Measurements from ENCODE around the gene SPPL3.
A peak's percentile ranks its signal among the peaks of the same experiment; 100 is the strongest.
"Not testable (repeated sequence)": the region's sequence is repeated elsewhere in the genome, so short reads cannot be mapped to it uniquely, and the experiment has no call there.

The SPPL3 gene

DNA sequence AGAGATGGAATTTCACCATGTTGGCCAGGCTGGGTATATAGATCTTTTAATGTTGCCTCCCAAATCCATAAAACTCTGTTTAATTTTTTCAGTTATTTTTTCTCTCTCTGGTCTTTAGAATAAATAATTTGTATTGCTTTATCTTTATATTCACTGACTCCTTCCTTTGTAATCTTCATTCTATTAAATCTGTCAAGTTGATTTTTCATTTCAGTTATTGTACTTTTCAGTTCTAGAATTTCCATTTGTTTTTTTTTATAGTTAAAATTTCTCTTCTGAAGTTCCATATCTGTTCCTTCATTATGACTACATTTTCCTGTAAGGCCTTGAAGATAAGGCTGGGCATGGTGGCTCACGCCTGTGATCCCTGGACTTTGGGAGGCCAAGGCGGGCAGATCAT is 13.6 kb upstream of the SPPL3 start:
- DNase-seq, result no peak

GRCh38 chr12:120916561-120916960 is 12.4 kb upstream of the SPPL3 start:
- DNase-seq, result no peak

- DNase-seq, result no peak
These were observed 10.6 kb upstream of the SPPL3 start for GRCh38 chr12:120914794-120915193.

- no peak for DNase-seq
These were observed 5.6 kb upstream of the SPPL3 start for GRCh38 chr12:120909633-120910298.

- DNase-seq, result no peak
These were observed 1.8 kb upstream of the SPPL3 start for GRCh38 chr12:120905856-120906384.

DNA sequence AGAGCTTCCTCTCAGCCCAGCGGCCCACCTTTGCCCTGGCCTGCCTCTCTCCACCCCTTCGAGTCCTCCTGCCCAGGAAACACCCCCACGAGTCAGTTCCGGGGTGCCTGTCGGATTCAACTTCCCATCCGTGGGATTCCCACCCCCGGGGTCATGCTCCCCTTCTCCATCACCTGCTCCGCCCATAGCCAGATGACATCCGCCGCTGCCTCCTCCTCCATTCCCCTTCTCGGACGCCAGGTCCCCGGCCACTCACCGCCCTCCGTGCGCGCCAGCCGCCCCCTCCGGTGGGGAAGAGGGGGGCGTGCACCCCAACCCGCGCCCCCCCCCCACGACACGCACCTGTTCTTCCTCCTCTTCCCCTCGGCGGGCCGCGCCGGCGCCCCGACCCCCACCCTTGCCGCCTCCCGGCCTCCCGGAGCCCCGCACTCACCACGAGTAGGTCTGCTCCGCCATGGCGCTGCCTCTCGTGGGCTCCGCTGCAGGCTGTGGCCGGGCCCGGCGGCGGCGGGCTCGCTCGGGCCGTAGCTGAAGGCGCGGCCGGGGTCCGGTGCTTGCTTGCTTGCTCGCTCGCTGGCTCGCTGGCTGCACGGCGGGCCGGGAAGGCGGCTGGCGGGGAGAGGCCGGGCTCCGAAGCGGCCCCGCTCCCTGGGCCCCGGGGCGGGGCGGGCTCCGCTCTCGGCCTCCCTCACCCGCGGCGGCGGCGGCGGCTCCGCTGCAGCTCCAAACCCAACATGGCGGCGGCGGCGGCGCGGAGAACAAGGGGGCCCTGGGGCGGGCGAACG is 554 bp downstream of the SPPL3 start:
- DNase-seq, result peak; percentile 19

DNA sequence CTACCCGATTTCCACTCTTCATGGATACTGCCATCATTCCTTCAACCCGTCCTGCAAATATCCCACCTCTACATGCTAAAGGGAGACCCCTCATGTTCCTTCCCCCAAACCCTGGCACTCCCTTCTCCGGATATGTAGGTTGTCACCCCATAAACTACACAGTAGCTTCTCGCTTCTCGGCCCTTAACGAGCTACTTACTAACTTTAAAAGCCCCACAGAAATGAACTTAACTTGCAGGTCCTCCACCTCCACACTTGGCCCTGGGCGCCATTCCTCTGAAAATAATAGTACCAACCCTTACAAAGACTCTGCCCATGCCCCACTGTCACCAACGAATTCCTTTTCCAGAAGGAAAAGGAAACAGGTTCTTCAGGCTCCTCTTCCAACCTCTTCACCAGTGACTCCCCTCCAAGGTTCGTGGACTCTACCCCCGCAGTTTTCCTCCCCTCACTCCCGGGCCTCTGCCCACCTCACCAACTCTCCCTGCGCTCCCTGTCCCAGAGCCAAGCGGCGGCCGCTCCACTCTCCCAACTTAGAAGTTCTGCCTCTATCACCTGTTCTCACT is 1.2 kb downstream of the SPPL3 start:
- no peak for DNase-seq

- DNase-seq, result no peak
These were observed 2.3 kb downstream of the SPPL3 start for GRCh38 chr12:120901818-120902217.

- DNase-seq, result not testable (repeated sequence)
These were observed 3.1 kb downstream of the SPPL3 start for GRCh38 chr12:120901101-120901500.

DNA sequence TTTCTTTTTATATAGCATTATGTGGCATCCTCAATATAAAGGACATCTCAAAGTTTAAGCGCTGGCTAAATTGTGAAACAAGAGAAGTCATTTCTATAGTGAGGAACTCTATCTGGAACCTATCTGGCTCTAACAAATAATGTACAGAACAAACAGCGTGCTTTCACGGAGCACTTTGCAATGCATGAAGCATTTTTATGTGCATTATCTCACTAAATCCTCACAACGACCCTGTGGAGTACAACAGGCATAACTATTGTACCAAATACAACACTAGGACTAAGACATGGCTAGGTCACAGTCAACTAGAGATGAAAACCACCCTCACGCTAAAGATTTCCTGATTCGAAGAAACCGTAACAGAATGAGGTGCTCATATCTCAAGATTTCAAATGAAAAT is 8.6 kb downstream of the SPPL3 start:
- no peak for DNase-seq

- DNase-seq, result no peak
These were observed 11.9 kb downstream of the SPPL3 start for GRCh38 chr12:120892265-120892664.

GRCh38 chr12:120890963-120891362 is 13.2 kb downstream of the SPPL3 start:
- DNase-seq, result no peak

DNA sequence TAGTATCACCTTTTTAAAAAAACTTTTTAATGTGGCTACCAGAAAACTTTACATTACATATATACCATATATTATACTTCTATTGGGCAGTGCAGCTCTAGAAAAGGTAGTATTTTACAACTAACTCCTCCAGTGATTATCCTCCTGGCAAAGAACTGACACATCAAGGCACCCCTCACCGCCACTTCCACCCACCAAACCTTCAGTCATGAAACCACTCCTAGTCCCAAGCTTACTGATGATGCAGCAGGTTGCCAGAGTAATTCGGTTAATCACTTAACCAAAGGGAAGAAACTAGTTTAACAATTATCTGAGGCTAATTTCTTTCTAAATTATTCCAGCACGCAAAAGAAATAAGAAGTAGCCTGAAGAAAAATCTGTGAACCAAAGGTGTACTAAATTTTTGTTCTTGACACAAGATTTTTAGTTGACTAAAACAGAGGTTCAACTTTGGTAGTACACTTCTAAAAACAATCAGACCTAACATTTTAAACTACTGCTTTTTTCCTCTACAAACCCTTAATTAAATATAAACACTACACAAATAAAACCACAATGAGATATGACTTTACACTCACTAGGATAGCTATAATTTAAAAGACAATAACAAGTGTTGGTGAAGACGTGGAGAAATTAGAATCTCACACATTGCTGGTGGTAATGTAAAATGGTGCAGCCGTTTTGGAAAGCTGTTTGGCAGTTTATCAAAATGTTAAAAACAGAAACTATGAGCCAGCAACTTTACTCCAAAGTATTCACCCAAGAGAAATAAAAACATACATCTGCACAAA is 16.7 kb downstream of the SPPL3 start:
- no peak for DNase-seq

DNA sequence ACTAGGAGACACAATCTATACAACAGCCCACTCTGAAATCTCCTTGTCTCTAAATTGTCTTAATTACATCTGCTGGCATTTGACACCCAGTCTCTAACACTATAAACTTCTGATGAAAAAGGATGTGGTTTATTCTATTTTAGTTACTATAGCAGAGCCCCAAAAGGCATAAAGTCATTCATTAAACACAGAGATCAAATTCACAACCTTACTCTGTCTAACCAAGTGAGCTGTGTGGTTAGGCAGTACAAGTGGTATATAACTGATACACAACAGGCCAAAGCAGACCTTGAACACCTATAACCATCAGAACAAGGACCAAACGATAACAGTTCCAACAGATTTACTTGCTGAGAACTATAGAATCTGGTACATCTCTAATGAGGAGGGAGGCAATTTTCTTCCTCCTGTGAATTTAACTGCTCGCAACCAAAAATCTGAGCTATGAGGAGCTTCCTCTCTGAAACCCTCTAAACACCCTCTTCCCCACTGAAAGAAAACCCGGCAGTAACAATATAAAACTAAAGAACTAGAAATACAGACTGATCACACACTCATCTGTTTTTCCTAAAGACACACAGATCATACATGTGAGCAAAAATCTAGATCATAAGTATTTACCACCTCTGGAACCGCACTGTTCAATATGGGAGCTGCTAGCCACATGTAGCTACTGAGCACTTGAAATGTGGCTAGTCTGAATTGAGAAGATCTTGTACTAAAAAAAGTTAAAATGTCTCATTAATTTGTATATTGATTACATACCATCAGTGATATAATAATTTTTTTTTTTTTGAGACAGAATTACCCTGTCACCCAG is 17.7 kb downstream of the SPPL3 start:
- DNase-seq, result no peak

DNA sequence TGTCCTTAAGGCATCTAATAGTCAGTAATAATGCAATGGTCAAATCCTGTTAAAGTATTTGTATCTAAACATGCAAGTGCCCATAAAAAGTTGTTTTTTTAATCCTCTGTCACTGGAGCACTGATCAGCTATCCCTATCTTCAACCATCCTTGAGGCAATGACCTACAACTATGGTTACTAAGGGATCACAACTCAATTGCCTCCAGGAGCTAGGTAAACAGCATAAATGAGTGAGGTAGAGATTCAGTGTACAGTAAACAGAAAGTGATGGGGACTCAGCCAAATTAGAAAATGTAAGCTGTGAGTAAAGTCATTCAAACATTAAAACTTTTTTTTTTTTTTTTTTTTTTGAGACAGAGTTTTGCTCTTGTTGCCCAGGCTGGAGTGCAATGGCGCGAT is 18.6 kb downstream of the SPPL3 start:
- DNase-seq, result no peak

DNA sequence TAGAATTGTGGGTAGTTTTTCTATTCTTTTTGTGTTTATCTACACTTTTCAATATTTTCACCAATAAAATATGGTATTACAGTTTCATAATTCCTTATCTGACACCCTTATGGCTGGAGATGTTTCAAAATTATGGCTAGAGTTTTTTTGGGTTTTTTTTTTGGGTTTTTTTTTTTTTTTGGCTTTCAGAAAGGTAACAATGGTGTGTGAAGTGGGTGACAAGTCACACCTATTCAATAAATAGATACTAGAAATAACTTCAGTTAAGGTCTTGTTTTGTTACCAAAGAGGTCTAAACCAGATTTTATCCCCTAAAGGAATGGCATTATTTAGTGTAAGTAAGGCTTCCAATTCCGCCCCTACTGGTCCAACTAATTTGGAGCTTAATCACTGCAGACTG is 19.5 kb downstream of the SPPL3 start:
- no peak for DNase-seq

DNA sequence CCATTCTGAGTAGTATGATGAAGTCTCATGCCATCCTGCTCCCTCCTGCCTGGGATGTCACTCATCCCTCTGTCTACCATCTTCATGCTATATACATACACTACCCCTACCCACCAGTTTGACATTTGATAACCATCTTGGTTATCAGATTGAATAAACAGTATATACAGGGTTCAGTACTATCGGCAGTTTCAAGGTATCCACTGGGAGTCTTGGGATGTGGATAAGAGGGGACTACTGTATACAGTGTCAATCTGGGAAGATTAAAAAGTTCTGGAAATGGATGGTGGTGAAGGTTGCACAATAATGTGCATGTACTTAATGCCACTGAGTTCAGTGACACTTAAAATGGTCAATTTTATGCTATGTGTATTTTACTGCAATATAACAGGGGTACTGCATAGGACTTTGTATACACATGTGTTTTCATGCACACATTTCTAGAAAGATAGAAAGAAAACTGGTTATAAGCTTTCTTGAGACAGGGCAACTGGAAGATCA is 22.1 kb downstream of the SPPL3 start:
- no peak for DNase-seq

DNA sequence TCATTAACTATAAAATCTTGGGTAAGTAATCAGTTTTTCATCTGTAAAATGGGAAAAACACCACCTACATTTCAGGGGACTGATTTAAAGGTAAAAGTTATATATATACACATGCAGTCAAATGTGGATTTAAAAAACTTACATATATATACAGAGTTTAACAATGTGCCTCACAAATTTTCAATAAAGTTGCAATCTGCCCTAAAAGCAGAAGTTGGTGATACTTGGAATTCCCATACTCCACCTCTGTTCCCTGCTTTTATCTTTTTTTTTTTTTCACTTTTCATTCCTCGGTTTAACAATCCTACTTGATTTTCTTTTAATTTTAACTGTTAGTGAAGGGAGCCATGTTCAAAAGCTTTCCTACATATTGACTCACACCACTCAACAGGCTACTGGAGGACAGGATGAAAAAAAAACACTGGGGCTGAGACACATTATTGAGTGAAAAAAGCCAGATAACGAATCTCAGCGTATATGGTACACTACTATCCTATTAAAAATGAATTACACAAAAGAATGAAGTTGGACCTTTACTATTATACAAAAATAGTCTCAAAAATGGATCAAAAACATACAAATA is 24.3 kb downstream of the SPPL3 start:
- DNase-seq, result no peak

GRCh38 chr12:120879102-120879501 is 25.1 kb downstream of the SPPL3 start:
- no peak for DNase-seq

DNA sequence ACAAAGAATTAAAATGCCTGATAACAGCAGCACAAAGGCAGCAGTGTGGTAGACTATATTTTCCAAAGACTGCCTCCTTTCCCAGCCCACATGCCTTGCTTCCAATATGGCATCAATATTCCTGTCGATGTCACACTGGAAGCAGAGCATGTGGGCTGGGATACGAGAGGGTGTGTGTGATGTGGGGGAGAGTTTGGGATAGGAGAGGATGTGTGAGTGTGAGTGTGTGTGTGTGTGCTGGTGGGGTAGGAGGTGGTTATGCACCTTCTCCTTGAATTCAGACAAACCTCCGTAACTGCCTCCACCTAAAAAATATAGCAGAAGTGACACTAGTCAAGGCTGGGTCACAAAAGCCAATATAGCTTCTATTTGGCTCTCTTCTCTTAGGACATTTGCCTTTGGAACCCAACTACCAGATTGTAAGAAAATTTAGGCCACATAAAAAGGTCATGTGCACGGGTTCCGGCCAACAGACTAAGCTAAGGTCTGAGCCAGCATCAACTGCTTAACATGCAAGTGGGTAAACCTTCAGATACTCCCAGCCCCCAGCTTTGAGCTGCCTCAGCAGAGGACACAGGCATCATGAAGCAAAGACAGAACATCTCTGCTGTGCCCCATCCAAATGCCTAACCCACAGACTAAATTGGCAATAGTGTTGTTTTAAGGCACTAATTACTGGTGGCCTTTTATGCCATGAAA is 29.5 kb downstream of the SPPL3 start:
- no peak for DNase-seq

DNA sequence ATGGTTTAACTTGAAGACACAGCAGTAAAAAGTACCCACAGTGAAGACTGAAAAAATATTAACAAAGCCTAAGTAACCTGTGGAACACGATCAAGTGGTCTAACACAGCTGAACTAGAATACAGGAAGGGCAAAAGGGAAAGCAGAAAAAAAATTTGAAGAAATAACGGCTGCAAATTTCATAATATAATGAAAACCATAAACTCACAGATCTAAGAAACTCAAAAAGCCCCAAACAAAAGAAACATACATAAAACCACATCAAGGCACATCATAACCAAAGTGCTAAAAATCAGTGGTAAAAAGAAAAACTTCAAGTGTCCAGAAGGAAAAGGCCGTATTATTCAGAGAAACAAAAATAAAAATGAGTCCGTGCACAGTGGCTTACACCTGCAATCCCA is 30.9 kb downstream of the SPPL3 start:
- no peak for DNase-seq

Measured in COR-L47 (cell line).